Measurements from ENCODE around the gene ACTG2.
"Not testable (repeated sequence)": the region's sequence is repeated elsewhere in the genome, so short reads cannot be mapped to it uniquely, and the experiment has no call there.

Gene ACTG2

GRCh38 chr2:73856214-73856613, 36.6 kb upstream of the ACTG2 start:
- DNase-seq (ENCODE audit: low read depth) = peak; percentile 99
- no peak overlapping the region for H3K4me3 ChIP-seq (ENCODE audit: control insufficient read depth, low read depth, low read length)
- TF ChIP-seq CTCF (conservative IDR thresholded peaks at IDR 0.05; ENCODE audit: control insufficient read depth, insufficient read depth, low read depth, low read length) = no peak

GRCh38 chr2:73859721-73860586, 32.9 kb upstream of the ACTG2 start:
- no peak overlapping the region for H3K4me3 ChIP-seq (ENCODE audit: control insufficient read depth, low read depth, low read length)
- TF ChIP-seq CTCF (conservative IDR thresholded peaks at IDR 0.05; ENCODE audit: control insufficient read depth, insufficient read depth, low read depth, low read length) = no peak
- peak; percentile 94 for DNase-seq (ENCODE audit: low read depth)

GRCh38 chr2:73862987-73863386, 29.8 kb upstream of the ACTG2 start:
- no peak overlapping the region for H3K4me3 ChIP-seq (ENCODE audit: control insufficient read depth, low read depth, low read length)
- TF ChIP-seq CTCF (conservative IDR thresholded peaks at IDR 0.05; ENCODE audit: control insufficient read depth, insufficient read depth, low read depth, low read length) = no peak
- DNase-seq (ENCODE audit: low read depth) = no peak

- H3K4me3 ChIP-seq (ENCODE audit: control insufficient read depth, low read depth, low read length) = no peak overlapping the region
- DNase-seq (ENCODE audit: low read depth) = no peak
- no peak for TF ChIP-seq CTCF (conservative IDR thresholded peaks at IDR 0.05; ENCODE audit: control insufficient read depth, insufficient read depth, low read depth, low read length)
These were observed 24.4 kb upstream of the ACTG2 start for GRCh38 chr2:73868204-73868978.

- no peak for TF ChIP-seq CTCF (conservative IDR thresholded peaks at IDR 0.05; ENCODE audit: control insufficient read depth, insufficient read depth, low read depth, low read length)
- no peak overlapping the region for H3K4me3 ChIP-seq (ENCODE audit: control insufficient read depth, low read depth, low read length)
- peak; percentile 95 for DNase-seq (ENCODE audit: low read depth)
These were observed 22.7 kb upstream of the ACTG2 start for GRCh38 chr2:73870084-73870483.

GRCh38 chr2:73877071-73877802, 15.6 kb upstream of the ACTG2 start:
- no peak for TF ChIP-seq CTCF (conservative IDR thresholded peaks at IDR 0.05; ENCODE audit: control insufficient read depth, insufficient read depth, low read depth, low read length)
- DNase-seq (ENCODE audit: low read depth) = no peak
- H3K4me3 ChIP-seq (ENCODE audit: control insufficient read depth, low read depth, low read length) = no peak overlapping the region

GRCh38 chr2:73877984-73878383, 14.8 kb upstream of the ACTG2 start:
- H3K4me3 ChIP-seq (ENCODE audit: control insufficient read depth, low read depth, low read length); DNase-seq (ENCODE audit: low read depth): not testable (repeated sequence)
